A673 (cell line): ENCODE measurements around the gene ZNF614. TPM values are rescaled to one million over a fixed set of nuclear protein-coding genes. Genes with fewer than 3 reads are reported as not detected.

Experiments used
- BruUV-seq: library from RNA; stranded (reverse); fragments of 400-500 nt; replicated peaks from 2 replicates; lab custom pipeline; 2021; lab: Mats Ljungman, UMichigan
- CTCF ChIA-PET: fragments of 300-600 bp; sonication (Branson Sonifier 250); formaldehyde crosslinking; loops from one replicate; lab custom pipeline; 2022; ENCODE audit warnings: antibody characterized with exemption; lab: Charles Lee
- POLR2A ChIA-PET: fragments of 300-600 bp; sonication (Branson Sonifier 250); formaldehyde crosslinking; loops from one replicate; lab custom pipeline; 2022; ENCODE audit warnings: antibody characterized with exemption; ENCODE audit not compliant: low non-redundant PET; lab: Charles Lee
- DNase-seq: peaks from one replicate; pipeline ENCODE4 v3.0.0-alpha.2; 2015; ENCODE audit warnings: low spot score
- H3K27ac ChIP-seq: fragments of 200-600 bp; sonication (generic); 2 replicates; pipeline ENCODE4 v1.5.1; 2016; ENCODE audit warnings: mixed run types, low read depth, mild to moderate bottlenecking, mixed read lengths, antibody characterized with exemption, low read length; ENCODE audit not compliant: poor library complexity, severe bottlenecking
- H3K27me3 ChIP-seq: fragments of 200-600 bp; sonication (generic); replicated peaks from 2 replicates; pipeline ENCODE4 v1.6.1; 2017; ENCODE audit warnings: mixed run types, low read depth, mild to moderate bottlenecking, mixed read lengths, antibody characterized with exemption, low read length; ENCODE audit not compliant: insufficient read depth, poor library complexity
- H3K36me3 ChIP-seq: fragments of 200-600 bp; sonication (generic); 2 replicates; pipeline ENCODE4 v1.6.1; 2016; ENCODE audit warnings: mixed run types, mild to moderate bottlenecking, mixed read lengths, antibody characterized with exemption, low read length; ENCODE audit not compliant: insufficient read depth, poor library complexity, severe bottlenecking
- H3K4me1 ChIP-seq: fragments of 200-600 bp; sonication (generic); 2 replicates; pipeline ENCODE4 v1.6.1; 2017; ENCODE audit warnings: mixed run types, mild to moderate bottlenecking, mixed read lengths, antibody characterized with exemption, low read length; ENCODE audit not compliant: insufficient read depth, poor library complexity, severe bottlenecking
- H3K4me3 ChIP-seq: fragments of 200-600 bp; sonication (generic); 2 replicates; pipeline ENCODE4 v1.5.1; 2016; ENCODE audit warnings: low read depth, mixed run types, mild to moderate bottlenecking, mixed read lengths, low read length; ENCODE audit not compliant: poor library complexity, severe bottlenecking
- H3K9me3 ChIP-seq: fragments of 200-600 bp; sonication (generic); 2 replicates; pipeline ENCODE4 v1.6.1; 2016; ENCODE audit warnings: mixed run types, low read depth, mild to moderate bottlenecking, mixed read lengths, antibody characterized with exemption, low read length; ENCODE audit not compliant: poor library complexity, severe bottlenecking
- CTCF ChIP-seq: fragments of 300-800, 200-600 bp; sonication (generic); conservative IDR thresholded peaks from 2 replicates; pipeline ENCODE4 v1.5.1; 2017; ENCODE audit warnings: low read depth, mild to moderate bottlenecking, antibody characterized with exemption, low read length, moderate library complexity, mixed read lengths
- EZH2 ChIP-seq: fragments of 200-600 bp; sonication (generic); IDR thresholded peaks from 2 replicates; pipeline ENCODE4 v1.6.1; 2017; ENCODE audit warnings: borderline replicate concordance, low read depth, mild to moderate bottlenecking, mixed read lengths, antibody characterized with exemption, low read length; ENCODE audit not compliant: poor library complexity, severe bottlenecking
- intact Hi-C: fragments of 100-400 bp; cut with micrococcal nuclease; formaldehyde crosslinking; loops from one replicate; pipeline ENCODE4 v1.10.0; 2022; ENCODE audit not compliant: unreplicated experiment
- total RNA-seq: library from RNA; stranded (reverse); gene quantifications from 2 replicates; pipeline ENCODE4 v1.2.3, GENCODE V29; 2021

The ZNF614 gene
- total RNA-seq, 1 experiment from 2014 or later, result 12.5 TPM

- H3K27me3 ChIP-seq, result no peaks in the 10 kb centered on the region
- BruUV-seq, result TSS peak; percentile 93
- peaks cover 32% of the 10 kb centered on the region for H3K36me3 ChIP-seq
- H3K9me3 ChIP-seq, result peaks cover 32% of the 10 kb centered on the region
- peak within 1 kb of the TSS; percentile 55 for H3K4me3 ChIP-seq
- ChIA-PET CTCF (no interaction called here), POLR2A (interaction anchor here (0.5 to 0.6 kb wide), 3 partner anchors 90 to 1117 kb away, joined by 3 to 8 read pairs (median 4); no protein-coding TSS in a partner anchor)
- H3K27ac ChIP-seq, result peak within 1 kb of the TSS; percentile 92
- no peaks in the 10 kb centered on the region for H3K4me1 ChIP-seq
- no peak for TF ChIP-seq CTCF
- no peak for TF ChIP-seq EZH2
- DNase-seq, result peak; percentile 95
- intact Hi-C loops, result loop anchor here (2.0 kb wide), 1 partner anchor 20 kb away; the partner anchor contains the start of gene ZNF614
These were observed 20.6 kb upstream of the ZNF614 start, which contains the start of gene ZNF432 for GRCh38 chr19:52048555-52049501. Gene ZNF432, minus strand, starts transcription at chr19:52048838. Its CDS starts 1,970 bp downstream, at chr19:52046868.

- Histone ChIP-seq H3K27ac (no peak overlapping the region), H3K4me3 (no peak overlapping the region), H3K27me3 (no peaks in the 10 kb centered on the region), H3K4me1 (no peaks in the 10 kb centered on the region), H3K9me3 (peaks cover 67% of the 10 kb centered on the region), H3K36me3 (peaks cover 90% of the 10 kb centered on the region)
- ChIA-PET CTCF (no interaction called here), POLR2A (no interaction called here)
- no peak for TF ChIP-seq CTCF
- no peak for TF ChIP-seq EZH2
- DNase-seq, result no peak
- intact Hi-C loops, result no loop called here
- BruUV-seq, result no TSS peak
These were observed 11.0 kb upstream of the ZNF614 start for GRCh38 chr19:52039169-52039568.

GRCh38 chr19:52034051-52034728 lies 6.0 kb upstream of the ZNF614 start:
- Histone ChIP-seq H3K9me3 (peaks cover 92% of the 10 kb centered on the region), H3K27me3 (no peaks in the 10 kb centered on the region), H3K27ac (no peak overlapping the region), H3K4me1 (no peaks in the 10 kb centered on the region), H3K36me3 (peaks cover 69% of the 10 kb centered on the region), H3K4me3 (no peak overlapping the region)
- peak; percentile 6 for DNase-seq
- CTCF ChIA-PET, result no interaction called here
- POLR2A ChIA-PET, result no interaction called here
- intact Hi-C loops, result no loop called here
- no TSS peak for BruUV-seq
- TF ChIP-seq EZH2, result no peak
- TF ChIP-seq CTCF, result no peak
